ENCODE results near the gene PKN3. TPM values are rescaled to one million over a fixed set of nuclear protein-coding genes. Genes with fewer than 3 reads are reported as not detected.

The PKN3 gene
- polyA plus RNA-seq, 6 donors from 2014 or later: 0.12 to 0.92 (median 0.50) TPM; not detected in 1

DNA sequence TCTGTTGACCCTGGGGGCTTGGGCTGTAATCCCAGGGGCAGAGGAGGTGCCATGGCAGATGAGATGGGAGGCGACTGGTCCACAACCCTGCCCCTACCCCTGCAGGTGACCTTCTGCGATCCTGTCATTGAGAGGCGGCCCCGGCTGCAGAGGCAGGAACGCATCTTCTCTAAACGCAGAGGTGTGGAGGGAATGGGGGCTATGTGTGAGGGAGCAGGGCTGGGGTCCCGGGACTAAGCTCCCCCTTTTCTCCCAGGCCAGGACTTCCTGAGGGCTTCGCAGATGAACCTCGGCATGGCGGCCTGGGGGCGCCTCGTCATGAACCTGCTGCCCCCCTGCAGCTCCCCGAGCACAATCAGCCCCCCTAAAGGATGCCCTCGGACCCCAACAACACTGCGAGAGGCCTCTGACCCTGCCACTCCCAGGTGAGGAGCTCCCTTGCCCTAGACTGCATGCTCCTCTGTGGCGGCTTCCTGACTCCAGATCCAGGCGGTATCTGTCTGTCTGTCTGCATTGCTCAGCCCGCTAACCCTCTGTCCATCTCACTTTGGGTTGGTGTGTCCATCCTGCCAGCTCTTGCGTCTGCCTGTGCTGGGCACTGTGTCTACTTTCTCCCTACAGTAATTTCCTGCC, 11.8 kb downstream of the PKN3 start:
- Mint-ChIP-seq H3K4me1 (peaks cover 0 to 2% (median 0%) of the 10 kb centered on the region in 3 donors), H3K27ac (peak overlapping the region in 1 of 6 donors; percentile 20), H3K9me3 (no peaks in the 10 kb centered on the region), H3K36me3 (no peaks in the 10 kb centered on the region), H3K4me3 (no peak overlapping the region), H3K27me3 (no peaks in the 10 kb centered on the region)
- no peak for ATAC-seq (ENCODE audit: low read depth in 2 of 2)
- no peak for DNase-seq

DNA sequence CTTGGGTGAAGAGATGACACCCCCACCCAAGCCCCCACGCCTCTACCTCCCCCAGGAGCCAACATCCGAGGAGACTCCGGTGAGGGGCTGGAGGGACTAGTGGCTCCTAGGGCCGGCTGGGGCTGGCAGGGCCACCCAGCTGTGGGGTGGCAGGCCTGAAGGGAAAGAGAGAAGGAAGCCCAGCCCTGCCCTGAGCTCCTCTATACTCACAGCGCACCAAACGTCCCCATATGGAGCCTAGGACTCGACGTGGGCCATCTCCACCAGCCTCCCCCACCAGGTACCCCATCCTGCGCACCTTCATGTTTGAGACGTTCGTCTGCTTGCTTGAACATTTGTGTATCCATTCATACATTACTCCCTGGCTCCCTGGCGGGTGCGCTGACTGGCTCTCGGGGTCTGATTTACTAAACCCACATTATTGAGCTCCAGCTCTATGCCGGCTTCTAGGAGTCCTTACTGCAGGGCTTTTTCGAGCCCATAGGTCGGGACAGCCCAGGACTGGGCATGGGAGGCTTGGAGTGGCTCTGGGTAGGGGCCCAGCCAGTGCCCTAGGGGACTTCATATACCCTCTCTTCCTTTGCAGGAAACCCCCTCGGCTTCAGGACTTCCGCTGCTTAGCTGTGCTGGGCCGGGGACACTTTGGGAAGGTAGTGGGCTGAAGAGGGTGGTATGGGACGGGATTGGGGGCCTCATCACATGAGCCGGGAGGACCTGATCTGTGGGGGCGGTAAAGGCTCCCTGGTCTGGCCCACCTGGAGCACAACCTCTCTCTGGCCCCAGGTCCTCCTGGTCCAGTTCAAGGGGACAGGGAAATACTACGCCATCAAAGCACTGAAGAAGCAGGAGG, 12.5 kb downstream of the PKN3 start:
- DNase-seq: no peak
- no peaks in the 10 kb centered on the region for H3K27me3 Mint-ChIP-seq
- H3K4me3 Mint-ChIP-seq: peak overlapping the region in 1 of 8 donors; percentile 42
- no peaks in the 10 kb centered on the region for H3K9me3 Mint-ChIP-seq
- peak overlapping the region in 1 of 6 donors; percentile 20 for H3K27ac Mint-ChIP-seq
- no peaks in the 10 kb centered on the region for H3K36me3 Mint-ChIP-seq
- peaks cover 0 to 2% (median 0%) of the 10 kb centered on the region in 3 donors for H3K4me1 Mint-ChIP-seq
- no peak for ATAC-seq (ENCODE audit: low read depth in 2 of 2)

DNA sequence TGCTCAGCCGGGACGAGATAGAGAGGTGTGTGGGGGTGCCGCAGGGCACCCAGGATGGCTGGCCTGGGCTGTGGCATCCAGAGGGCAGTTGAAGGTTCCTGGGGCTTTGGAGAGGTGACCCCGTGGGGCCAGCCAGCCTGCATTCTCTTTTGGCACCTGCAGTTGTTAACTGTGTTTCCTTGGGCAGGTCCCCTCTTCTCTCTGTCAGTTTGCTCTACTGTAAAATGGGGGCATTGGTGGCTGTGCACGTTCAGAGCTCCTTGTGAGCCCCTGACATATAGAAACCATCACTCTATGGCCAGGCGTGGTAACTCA, 13.1 kb downstream of the PKN3 start:
- no peaks in the 10 kb centered on the region for H3K36me3 Mint-ChIP-seq
- H3K9me3 Mint-ChIP-seq: no peaks in the 10 kb centered on the region
- H3K4me3 Mint-ChIP-seq: peak overlapping the region in 1 of 8 donors; percentile 42
- H3K27me3 Mint-ChIP-seq: no peaks in the 10 kb centered on the region
- DNase-seq (no peak), ATAC-seq (ENCODE audit: low read depth in 2 of 2) (no peak)
- H3K27ac Mint-ChIP-seq: no peak overlapping the region
- H3K4me1 Mint-ChIP-seq: peaks cover 0 to 2% (median 0%) of the 10 kb centered on the region in 3 donors

DNA sequence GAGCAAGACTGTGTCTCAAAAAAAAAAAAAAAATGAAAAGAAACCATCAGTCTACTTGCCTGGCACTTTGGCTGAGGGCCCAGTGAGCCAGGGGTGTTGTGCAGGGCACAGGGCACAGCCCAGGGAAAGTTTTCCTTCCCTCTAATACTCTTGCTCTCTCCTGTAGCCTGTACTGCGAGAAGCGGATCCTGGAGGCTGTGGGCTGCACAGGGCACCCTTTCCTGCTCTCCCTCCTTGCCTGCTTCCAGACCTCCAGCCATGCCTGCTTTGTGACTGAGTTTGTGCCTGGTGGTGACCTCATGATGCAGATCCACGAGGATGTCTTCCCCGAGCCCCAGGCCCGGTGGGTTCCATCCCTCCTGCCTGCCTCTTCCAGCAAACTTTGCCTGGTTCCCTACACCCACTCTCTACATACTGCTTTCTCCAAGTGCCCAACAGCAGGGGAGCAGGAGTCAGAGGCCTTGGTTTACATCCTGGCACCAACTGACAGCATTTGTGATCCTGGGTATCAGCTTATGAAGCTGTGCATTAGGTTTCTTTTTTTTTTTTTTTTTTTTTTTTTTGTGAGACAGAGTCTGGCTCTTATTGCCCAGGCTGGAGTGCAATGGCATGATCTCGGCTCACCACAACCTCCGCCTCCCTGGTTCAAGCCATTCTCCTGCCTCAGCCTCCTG, 14.4 kb downstream of the PKN3 start:
- DNase-seq (no peak), ATAC-seq (ENCODE audit: low read depth in 2 of 2) (no peak)
- Mint-ChIP-seq H3K9me3 (no peaks in the 10 kb centered on the region), H3K36me3 (no peaks in the 10 kb centered on the region), H3K4me3 (no peak overlapping the region), H3K27ac (no peak overlapping the region), H3K4me1 (peaks cover under 1 to 4% (median 3%) of the 10 kb centered on the region in 3 donors), H3K27me3 (no peaks in the 10 kb centered on the region)

DNA sequence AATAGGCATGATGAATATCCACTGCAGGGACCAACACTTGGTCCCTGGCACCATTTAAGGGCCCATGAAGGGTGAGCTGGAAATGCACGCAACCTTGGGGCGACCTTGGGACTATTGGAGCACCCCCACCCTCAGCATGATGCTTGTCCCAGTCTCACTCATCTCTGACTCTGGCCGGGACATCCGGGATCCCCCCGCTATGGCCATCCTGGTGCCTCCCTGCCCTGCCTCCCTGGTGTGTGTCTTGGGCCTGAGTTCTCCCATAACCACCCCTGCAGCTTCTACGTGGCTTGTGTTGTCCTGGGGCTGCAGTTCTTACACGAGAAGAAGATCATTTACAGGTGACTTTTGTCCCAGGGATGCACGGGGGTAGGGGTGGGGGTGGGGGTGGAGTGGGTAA, 15.7 kb downstream of the PKN3 start:
- Mint-ChIP-seq H3K4me1 (peaks cover 13 to 16% (median 13%) of the 10 kb centered on the region in 3 donors), H3K27ac (no peak overlapping the region), H3K9me3 (no peaks in the 10 kb centered on the region), H3K4me3 (no peak overlapping the region), H3K27me3 (no peaks in the 10 kb centered on the region), H3K36me3 (no peaks in the 10 kb centered on the region)
- DNase-seq: no peak
- no peak for ATAC-seq (ENCODE audit: low read depth in 2 of 2)

DNA sequence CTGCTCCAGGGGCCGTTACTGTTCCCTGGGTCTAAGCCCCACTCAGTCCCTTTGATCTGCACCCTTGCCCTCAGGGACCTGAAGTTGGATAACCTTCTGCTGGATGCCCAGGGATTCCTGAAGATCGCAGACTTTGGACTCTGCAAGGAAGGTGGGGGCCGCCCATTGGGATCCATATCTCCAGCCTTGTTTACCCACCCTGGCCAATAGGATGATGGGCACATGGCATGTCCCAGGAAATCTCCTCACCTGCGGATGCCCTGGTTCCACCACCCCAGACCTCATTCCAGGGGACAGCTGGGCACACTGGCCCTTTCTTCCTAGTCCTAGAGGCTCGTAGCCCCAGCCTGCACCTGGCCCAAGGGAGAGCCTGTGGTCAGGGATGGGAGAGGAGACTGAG, 16.2 kb downstream of the PKN3 start:
- Mint-ChIP-seq H3K4me1 (peaks cover 17 to 21% (median 18%) of the 10 kb centered on the region in 3 donors), H3K4me3 (no peak overlapping the region)
- no peak for DNase-seq

DNA sequence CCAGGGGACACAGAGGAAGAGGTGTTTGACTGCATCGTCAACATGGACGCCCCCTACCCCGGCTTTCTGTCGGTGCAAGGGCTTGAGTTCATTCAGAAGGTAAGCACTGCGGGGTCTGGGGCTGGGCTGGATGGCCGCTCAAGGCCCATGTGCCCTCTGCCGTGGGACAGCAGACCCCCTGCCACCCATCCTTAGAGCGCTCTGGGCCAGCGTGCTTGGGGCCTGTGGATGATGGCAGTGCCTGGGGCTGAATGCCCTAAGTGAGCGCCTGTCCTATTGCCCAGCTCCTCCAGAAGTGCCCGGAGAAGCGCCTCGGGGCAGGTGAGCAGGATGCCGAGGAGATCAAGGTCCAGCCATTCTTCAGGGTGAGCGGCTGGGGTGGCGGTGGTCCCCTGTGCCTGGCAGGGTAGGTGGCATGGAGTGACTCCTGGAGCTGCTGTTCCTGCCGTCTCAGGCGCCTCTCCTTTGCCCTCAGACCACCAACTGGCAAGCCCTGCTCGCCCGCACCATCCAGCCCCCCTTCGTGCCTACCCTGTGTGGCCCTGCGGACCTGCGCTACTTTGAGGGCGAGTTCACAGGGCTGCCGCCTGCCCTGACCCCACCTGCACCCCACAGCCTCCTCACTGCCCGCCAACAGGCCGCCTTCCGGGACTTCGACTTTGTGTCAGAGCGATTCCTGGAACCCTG, 17.8 kb downstream of the PKN3 start:
- no peaks in the 10 kb centered on the region for H3K27me3 Mint-ChIP-seq
- no peaks in the 10 kb centered on the region for H3K9me3 Mint-ChIP-seq
- peaks cover 29 to 31% (median 30%) of the 10 kb centered on the region in 3 donors for H3K4me1 Mint-ChIP-seq
- no peak overlapping the region for H3K27ac Mint-ChIP-seq
- DNase-seq: no peak
- H3K4me3 Mint-ChIP-seq: peak overlapping the region in 1 of 8 donors; percentile 49
- ATAC-seq (ENCODE audit: low read depth in 2 of 2): no peak
- H3K36me3 Mint-ChIP-seq: no peaks in the 10 kb centered on the region

More for the DNA sequence above, 16.2 kb downstream of the PKN3 start:
- H3K9me3 Mint-ChIP-seq: no peaks in the 10 kb centered on the region
- H3K36me3 Mint-ChIP-seq: no peaks in the 10 kb centered on the region
- no peaks in the 10 kb centered on the region for H3K27me3 Mint-ChIP-seq
- no peak for ATAC-seq (ENCODE audit: low read depth in 2 of 2)
- no peak overlapping the region for H3K27ac Mint-ChIP-seq

DNA sequence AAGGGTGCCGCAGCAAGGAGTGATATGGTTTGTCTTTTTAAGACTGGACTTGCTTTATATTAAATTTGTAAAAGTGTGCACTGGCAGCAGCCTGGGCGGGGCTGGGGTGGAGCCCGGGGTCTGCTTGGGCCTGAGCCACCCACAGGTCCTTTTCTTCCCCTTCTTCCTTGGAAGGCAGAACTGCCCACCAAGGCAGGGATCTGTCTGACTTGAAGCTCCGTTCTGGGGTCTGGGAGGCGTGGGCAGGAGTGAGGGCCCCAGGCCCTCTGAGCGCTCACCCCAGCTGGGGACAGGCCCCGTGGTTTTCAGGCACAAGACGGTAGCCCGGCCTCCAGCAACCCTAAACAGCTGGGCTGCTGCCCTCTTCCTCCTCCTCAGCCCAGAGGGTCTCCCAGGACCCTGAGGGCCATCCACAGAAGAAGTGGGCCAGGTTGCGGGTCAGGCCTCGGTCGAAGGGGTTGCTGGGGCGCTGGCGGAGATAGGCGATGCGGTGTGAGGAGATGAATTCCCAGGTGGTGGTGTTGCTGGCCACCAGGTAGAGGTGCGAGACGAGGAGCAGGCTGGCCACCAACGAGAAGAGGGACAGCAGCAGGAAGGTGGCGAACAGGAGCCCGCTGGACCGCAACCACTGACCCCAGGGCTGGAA, 18.7 kb downstream of the PKN3 start:
- Mint-ChIP-seq H3K36me3 (no peaks in the 10 kb centered on the region), H3K27ac (no peak overlapping the region), H3K4me1 (peaks cover 30 to 36% (median 32%) of the 10 kb centered on the region in 3 donors), H3K9me3 (no peaks in the 10 kb centered on the region), H3K4me3 (peak overlapping the region in 3 of 8 donors; percentile 19 to 89 (median 43)), H3K27me3 (no peaks in the 10 kb centered on the region)
- ATAC-seq (ENCODE audit: low read depth in 2 of 2) (no peak), DNase-seq (no peak)

DNA sequence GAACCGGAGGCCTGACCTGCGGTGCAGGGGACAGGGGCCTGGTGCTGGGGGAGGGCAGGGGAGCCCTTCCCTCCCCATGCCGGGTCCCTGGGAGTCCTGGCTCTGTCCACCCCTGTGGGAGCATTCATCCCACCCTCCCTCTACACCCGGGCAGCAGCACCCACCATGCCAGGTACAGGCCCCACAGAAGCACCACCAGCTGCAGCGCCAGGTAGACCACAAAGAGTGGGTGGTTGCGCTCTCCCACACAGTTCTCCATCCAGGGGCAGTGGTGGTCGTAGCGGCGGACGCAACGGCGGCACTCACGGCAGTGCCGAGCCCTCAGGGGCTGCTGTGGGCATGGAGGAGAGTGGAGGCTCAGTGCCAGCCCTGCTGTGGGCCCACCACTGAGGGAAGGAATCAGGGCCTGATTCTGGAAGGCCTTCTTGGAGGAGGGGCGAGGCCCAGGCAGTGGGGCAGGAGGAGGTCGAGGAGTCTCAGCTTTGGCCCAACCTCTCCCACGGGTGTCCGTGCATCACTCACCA, 19.2 kb downstream of the PKN3 start:
- DNase-seq: no peak
- Mint-ChIP-seq H3K4me3 (peak overlapping the region in 3 of 8 donors; percentile 79 to 98 (median 94)), H3K27ac (no peak overlapping the region), H3K9me3 (no peaks in the 10 kb centered on the region), H3K4me1 (peaks cover 30 to 40% (median 32%) of the 10 kb centered on the region in 3 donors), H3K27me3 (no peaks in the 10 kb centered on the region), H3K36me3 (no peaks in the 10 kb centered on the region)
- ATAC-seq (ENCODE audit: low read depth in 2 of 2): no peak

DNA sequence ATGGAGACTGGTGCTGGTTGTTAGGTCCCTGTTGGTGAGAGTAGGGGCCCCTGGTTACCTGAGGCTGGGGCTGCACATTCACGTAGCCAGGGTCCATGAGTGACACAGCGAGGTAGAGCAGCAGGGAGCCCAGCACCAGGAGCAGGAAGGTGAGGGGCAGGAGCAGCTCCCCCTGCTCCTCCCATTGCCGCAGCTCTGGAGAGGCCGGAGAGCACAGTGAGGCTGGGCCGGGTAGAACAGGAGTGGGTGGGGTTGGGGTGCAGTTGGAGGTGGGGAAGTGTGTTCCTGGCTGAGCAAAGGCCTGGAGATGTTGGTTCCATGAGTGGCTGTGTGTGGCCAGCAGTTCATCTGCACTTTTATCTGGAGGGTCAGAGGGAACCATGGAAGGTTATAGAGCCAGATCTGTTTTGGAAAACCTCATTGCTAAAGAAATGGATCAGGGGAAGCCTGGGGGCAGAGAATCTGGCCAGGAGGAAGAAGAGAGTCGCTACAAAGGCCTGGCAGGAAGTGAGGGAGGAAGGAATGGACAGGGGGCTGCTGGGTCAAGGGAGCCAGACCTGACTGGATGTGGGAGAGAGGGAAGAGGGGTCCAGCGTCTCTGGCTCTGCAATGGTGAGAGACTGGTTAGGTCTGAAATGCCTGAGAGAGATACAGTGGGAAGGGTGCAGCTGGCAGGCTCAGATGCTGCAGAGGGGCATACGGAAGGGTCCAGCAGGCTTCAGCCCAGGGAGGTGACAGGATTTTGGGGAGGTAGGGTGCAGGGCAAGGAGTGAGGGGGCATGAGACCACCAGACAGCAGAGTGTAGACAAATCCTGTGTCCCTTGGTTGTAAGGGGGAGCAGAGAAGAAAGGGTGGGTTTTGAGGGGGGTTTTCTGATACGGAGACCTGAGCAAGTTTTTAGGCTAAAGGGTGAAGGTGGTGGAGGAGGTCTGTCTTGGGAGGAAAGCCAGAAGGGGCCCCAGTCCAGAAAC, 20.4 kb downstream of the PKN3 start:
- Mint-ChIP-seq H3K27ac (peak overlapping the region; percentile 33 to 96 (median 90)), H3K4me1 (peaks cover 30 to 40% (median 32%) of the 10 kb centered on the region in 3 donors)

DNA sequence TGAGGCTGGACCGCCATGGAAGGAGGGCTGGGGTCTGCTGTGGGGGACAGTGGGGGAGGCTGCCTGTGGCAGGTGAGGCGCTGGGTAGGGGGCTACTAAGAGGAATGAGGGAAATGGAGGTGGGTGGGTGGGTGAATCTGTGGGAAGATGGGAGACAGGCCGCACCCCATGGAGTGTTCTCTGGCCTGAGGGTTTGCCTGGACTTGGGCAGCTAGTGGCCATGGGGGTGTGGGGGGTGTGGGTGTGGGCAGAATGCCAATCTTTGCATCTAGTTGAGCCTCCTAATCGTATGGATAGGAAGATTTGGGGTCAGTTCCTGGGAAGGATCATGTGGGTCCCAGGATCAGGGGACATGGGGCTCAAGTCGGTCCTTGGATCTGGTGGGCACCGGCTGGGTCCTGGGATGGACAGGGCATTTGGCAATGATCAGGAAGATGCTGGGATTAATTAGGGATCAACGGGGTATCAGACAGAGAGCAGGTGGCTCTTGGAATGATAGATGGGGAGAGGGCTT, 21.1 kb downstream of the PKN3 start:
- peak overlapping the region; percentile 87 to 99 (median 92) for H3K27ac Mint-ChIP-seq
- no peaks in the 10 kb centered on the region for H3K36me3 Mint-ChIP-seq
- H3K27me3 Mint-ChIP-seq: no peaks in the 10 kb centered on the region
- H3K4me3 Mint-ChIP-seq: peak overlapping the region; percentile 84 to 98 (median 94)
- peaks cover 30 to 40% (median 32%) of the 10 kb centered on the region in 3 donors for H3K4me1 Mint-ChIP-seq
- ATAC-seq (ENCODE audit: low read depth in 2 of 2) (no peak), DNase-seq (no peak)
- H3K9me3 Mint-ChIP-seq: no peaks in the 10 kb centered on the region

More for the DNA sequence above, 20.4 kb downstream of the PKN3 start:
- DNase-seq (no peak), ATAC-seq (ENCODE audit: low read depth in 2 of 2) (no peak)
- H3K9me3 Mint-ChIP-seq: no peaks in the 10 kb centered on the region
- no peaks in the 10 kb centered on the region for H3K36me3 Mint-ChIP-seq
- no peaks in the 10 kb centered on the region for H3K27me3 Mint-ChIP-seq
- peak overlapping the region; percentile 84 to 98 (median 94) for H3K4me3 Mint-ChIP-seq

Measured in naive B cell (primary cell).